G401.6 (cell line): ENCODE measurements around the gene MARCHF10.
"Not testable (repeated sequence)": the region's sequence is repeated elsewhere in the genome, so short reads cannot be mapped to it uniquely, and the experiment has no call there.

Source experiments
- FAIRE-seq: peaks from 2 replicates; lab custom pipeline; 2012; peaks lifted over from hg19 to GRCh38; lab: Jason Lieb, UNC

The MARCHF10 gene

GRCh38 chr17:62786646-62787045, 21.5 kb downstream of the MARCHF10 start:
- FAIRE-seq: no peak

- FAIRE-seq: not testable (repeated sequence)
Measured at GRCh38 chr17:62785983-62786382, 22.1 kb downstream of the MARCHF10 start.

GRCh38 chr17:62782730-62783270, 25.3 kb downstream of the MARCHF10 start:
- FAIRE-seq: no peak

GRCh38 chr17:62781831-62782251, 26.3 kb downstream of the MARCHF10 start:
- no peak for FAIRE-seq

- FAIRE-seq: no peak
Measured at GRCh38 chr17:62781356-62781755, 26.8 kb downstream of the MARCHF10 start.

- no peak for FAIRE-seq
Measured at GRCh38 chr17:62780951-62781350, 27.2 kb downstream of the MARCHF10 start.

- FAIRE-seq: no peak
Measured at GRCh38 chr17:62780269-62780668, 27.8 kb downstream of the MARCHF10 start.

GRCh38 chr17:62778990-62779681, 29.0 kb downstream of the MARCHF10 start:
- FAIRE-seq: no peak

GRCh38 chr17:62775876-62776275, 32.2 kb downstream of the MARCHF10 start:
- FAIRE-seq: no peak

GRCh38 chr17:62774338-62774737, 33.8 kb downstream of the MARCHF10 start:
- FAIRE-seq: no peak

- no peak for FAIRE-seq
Measured at GRCh38 chr17:62767997-62768396, 40.1 kb downstream of the MARCHF10 start.

GRCh38 chr17:62765351-62765750, 42.8 kb downstream of the MARCHF10 start:
- FAIRE-seq: no peak

GRCh38 chr17:62763891-62764600, 44.1 kb downstream of the MARCHF10 start:
- FAIRE-seq: no peak

GRCh38 chr17:62761884-62762283, 46.2 kb downstream of the MARCHF10 start:
- FAIRE-seq: no peak

GRCh38 chr17:62760945-62761267, 47.2 kb downstream of the MARCHF10 start:
- no peak for FAIRE-seq

- no peak for FAIRE-seq
Measured at GRCh38 chr17:62760059-62760944, 47.8 kb downstream of the MARCHF10 start.

- FAIRE-seq: no peak
Measured at GRCh38 chr17:62757500-62757951, 50.6 kb downstream of the MARCHF10 start.

GRCh38 chr17:62756198-62756597, 51.9 kb downstream of the MARCHF10 start:
- FAIRE-seq: no peak

GRCh38 chr17:62755141-62755851, 52.8 kb downstream of the MARCHF10 start:
- no peak for FAIRE-seq

- no peak for FAIRE-seq
Measured at GRCh38 chr17:62754631-62755030, 53.5 kb downstream of the MARCHF10 start.

GRCh38 chr17:62753562-62753961, 54.6 kb downstream of the MARCHF10 start:
- FAIRE-seq: no peak
